LNCaP clone FGC (cell line): Measurements from ENCODE around the gene FANCG.

Source experiments
- DNase-seq: peaks from one replicate; pipeline ENCODE4 v3.0.0-alpha.2; 2011; ENCODE audit warnings: low read depth
- H3K4me3 ChIP-seq: 2 replicates; pipeline ENCODE4 v1.5.1; 2011; ENCODE audit warnings: mild to moderate bottlenecking, low read depth, low read length, control low read depth
- CTCF ChIP-seq: IDR thresholded peaks from 2 replicates; pipeline ENCODE4 v1.5.1; 2012; ENCODE audit warnings: mild to moderate bottlenecking; ENCODE audit not compliant: control insufficient read depth, insufficient read depth; ENCODE audit errors: extremely low read depth

FANCG gene

GRCh38 chr9:35106343-35106730 lies 26.6 kb upstream of the FANCG start:
- H3K4me3 ChIP-seq = no peak overlapping the region
- no peak for DNase-seq
- TF ChIP-seq CTCF = no peak

- H3K4me3 ChIP-seq = no peak overlapping the region
- DNase-seq = no peak
- TF ChIP-seq CTCF = no peak
These were observed 26.0 kb upstream of the FANCG start for GRCh38 chr9:35105571-35106342.

- no peak for TF ChIP-seq CTCF
- H3K4me3 ChIP-seq = no peak overlapping the region
- DNase-seq = no peak
These were observed 25.4 kb upstream of the FANCG start for GRCh38 chr9:35105126-35105525.

GRCh38 chr9:35104586-35104985 lies 24.8 kb upstream of the FANCG start:
- DNase-seq = no peak
- no peak for TF ChIP-seq CTCF
- H3K4me3 ChIP-seq = no peak overlapping the region

GRCh38 chr9:35103660-35104191 lies 24.0 kb upstream of the FANCG start:
- peak overlapping the region; percentile 93 for H3K4me3 ChIP-seq
- no peak for DNase-seq
- no peak for TF ChIP-seq CTCF

GRCh38 chr9:35102769-35103659 lies 23.3 kb upstream of the FANCG start, which contains the start of gene STOML2:
TSS of gene STOML2 (minus strand) at chr9:35103131. CDS start at chr9:35103094, 37 bp downstream.
- no peak for TF ChIP-seq CTCF
- H3K4me3 ChIP-seq = peak within 1 kb of the TSS; percentile 93
- peak; percentile 91 for DNase-seq

- peak overlapping the region; percentile 93 for H3K4me3 ChIP-seq
- no peak for TF ChIP-seq CTCF
- DNase-seq = no peak
These were observed 22.7 kb upstream of the FANCG start for GRCh38 chr9:35102465-35102768.
